ENCODE data around the gene RBM12.

DNA sequence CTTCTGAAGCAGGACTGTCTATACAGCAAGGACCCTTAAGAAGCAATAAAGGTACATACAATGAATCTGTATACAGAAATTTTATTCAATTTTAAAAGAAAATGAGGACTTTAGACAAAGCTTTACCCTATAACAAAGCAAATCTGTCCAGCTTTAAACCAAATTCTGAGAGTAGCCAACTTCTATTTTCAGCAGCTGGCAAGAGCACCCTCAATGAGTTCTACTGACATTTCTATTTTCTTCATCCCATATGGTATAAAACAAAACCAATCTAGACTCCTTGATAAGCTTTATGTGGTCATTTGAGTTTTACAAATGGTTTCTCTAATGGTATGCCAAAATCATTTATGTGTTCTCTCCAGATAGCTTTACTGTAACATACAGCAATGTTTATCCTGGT is 12.7 kb downstream of the RBM12 start:
- TF ChIP-seq, protein P1, sequence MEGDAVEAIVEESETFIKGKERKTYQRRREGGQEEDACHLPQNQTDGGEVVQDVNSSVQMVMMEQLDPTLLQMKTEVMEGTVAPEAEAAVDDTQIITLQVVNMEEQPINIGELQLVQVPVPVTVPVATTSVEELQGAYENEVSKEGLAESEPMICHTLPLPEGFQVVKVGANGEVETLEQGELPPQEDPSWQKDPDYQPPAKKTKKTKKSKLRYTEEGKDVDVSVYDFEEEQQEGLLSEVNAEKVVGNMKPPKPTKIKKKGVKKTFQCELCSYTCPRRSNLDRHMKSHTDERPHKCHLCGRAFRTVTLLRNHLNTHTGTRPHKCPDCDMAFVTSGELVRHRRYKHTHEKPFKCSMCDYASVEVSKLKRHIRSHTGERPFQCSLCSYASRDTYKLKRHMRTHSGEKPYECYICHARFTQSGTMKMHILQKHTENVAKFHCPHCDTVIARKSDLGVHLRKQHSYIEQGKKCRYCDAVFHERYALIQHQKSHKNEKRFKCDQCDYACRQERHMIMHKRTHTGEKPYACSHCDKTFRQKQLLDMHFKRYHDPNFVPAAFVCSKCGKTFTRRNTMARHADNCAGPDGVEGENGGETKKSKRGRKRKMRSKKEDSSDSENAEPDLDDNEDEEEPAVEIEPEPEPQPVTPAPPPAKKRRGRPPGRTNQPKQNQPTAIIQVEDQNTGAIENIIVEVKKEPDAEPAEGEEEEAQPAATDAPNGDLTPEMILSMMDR (IDR thresholded peaks at IDR 0.05), result no peak
- no peak for TF ChIP-seq POLR2A (IDR thresholded peaks at IDR 0.05)
- no peak for TF ChIP-seq POLR2AphosphoS5 (IDR thresholded peaks at IDR 0.05)

Measured in transverse colon (tissue), 4 donors.